Stimulated activated CD8-positive, alpha-beta memory T cell treated with anti-CD3 and anti-CD28 coated beads, Interleukin-7, amount 100 ng/mL, for 4 hours (primary cell): ENCODE results near the gene PTPRN.
A peak's percentile ranks its signal among the peaks of the same experiment; 100 is the strongest.

Experiments used
- DNase-seq, 2 donors: peaks; one replicate each; pipeline ENCODE4 v3.0.0-alpha.2; 2020; ENCODE audit warnings: low read depth in 2 of 2

PTPRN gene

GRCh38 chr2:219245899-219246230 is 63.3 kb downstream of the PTPRN start:
- DNase-seq, result no peak

GRCh38 chr2:219245148-219245898 is 63.9 kb downstream of the PTPRN start, which contains the start of the genes GLB1L and STK16:
Gene GLB1L (minus strand): TSS chr2:219245444. CDS start chr2:219243573, 1,871 bp downstream.
Gene STK16 (plus strand): TSS chr2:219245479. CDS start chr2:219246000, 521 bp downstream.
- peak; percentile 78 to 84 for DNase-seq

GRCh38 chr2:219244789-219245147 is 64.4 kb downstream of the PTPRN start:
- no peak for DNase-seq

- no peak for DNase-seq
These were observed 65.9 kb downstream of the PTPRN start for GRCh38 chr2:219243291-219243761.
